Suprapubic skin (tissue), 4 donors: ENCODE measurements around the gene ZNRF3. TPM values are rescaled to one million over a fixed set of nuclear protein-coding genes. Genes with fewer than 3 reads are reported as not detected.

Source experiments
- DNase-seq, 2 donors: peaks; one replicate each; pipeline ENCODE4 v3.0.0-alpha.2; 2019; ENCODE audit warnings: low spot score in 2 of 2
- H3K27ac ChIP-seq: fragments of 200-600 bp; sonication (generic); one replicate; pipeline ENCODE4 v1.5.1; 2019
- H3K27me3 ChIP-seq: fragments of 200-600 bp; sonication (generic); one replicate; pipeline ENCODE4 v1.5.1; 2019
- H3K36me3 ChIP-seq: fragments of 200-600 bp; sonication (generic); one replicate; pipeline ENCODE4 v1.5.1; 2019
- H3K4me1 ChIP-seq: fragments of 200-600 bp; sonication (generic); one replicate; pipeline ENCODE4 v1.5.1; 2019
- H3K4me3 ChIP-seq: fragments of 200-600 bp; sonication (generic); one replicate; pipeline ENCODE4 v1.5.1; 2019; ENCODE audit warnings: mild to moderate bottlenecking
- H3K9me3 ChIP-seq: fragments of 200-600 bp; sonication (generic); one replicate; pipeline ENCODE4 v1.5.1; 2019
- EP300 ChIP-seq: sonication (generic); formaldehyde crosslinking; IDR thresholded peaks from one replicate; pipeline ENCODE4 v1.6.1; 2017; ENCODE audit warnings: antibody characterized with exemption
- POLR2A ChIP-seq, 2 donors: fragments of 450-650 bp; IDR thresholded peaks; one replicate each; pipeline ENCODE4 v1.6.1; 2017; ENCODE audit warnings: antibody characterized with exemption in 2 of 2, mild to moderate bottlenecking in 2 of 2, moderate library complexity in 2 of 2
- POLR2AphosphoS5 ChIP-seq, 3 donors: sonication (generic); formaldehyde crosslinking; IDR thresholded peaks; one replicate each; pipeline ENCODE4 v1.6.1; 2017; ENCODE audit warnings: antibody characterized with exemption in 3 of 3
- WGBS: methylation state at CpG from one replicate; pipeline ENCODE4 v1.1.5; 2018; 5-methylcytosine and 5-hydroxymethylcytosine counted together
- total RNA-seq, 4 donors: library from RNA; depleted of rRNA; stranded (reverse); fragments of >200 nt; gene quantifications; one replicate each; pipeline ENCODE4 v1.1.0, GENCODE V29; 2016
- TF ChIP-seq, protein P1 (sequence below), 2 donors: fragments of 200-600 bp in 1 of 2; fragments of 450-650 bp in 1 of 2; sonication (generic) in 1 of 2; IDR thresholded peaks; one replicate each; pipeline ENCODE4 v1.5.1; 2016 to 2019; ENCODE audit warnings: antibody characterized with exemption in 2 of 2, mild to moderate bottlenecking in 1 of 2, moderate library complexity in 1 of 2

ZNRF3 gene
- total RNA-seq, 4 donors from 2014 or later = 13.3 to 20.7 (median 18.4) TPM

DNA sequence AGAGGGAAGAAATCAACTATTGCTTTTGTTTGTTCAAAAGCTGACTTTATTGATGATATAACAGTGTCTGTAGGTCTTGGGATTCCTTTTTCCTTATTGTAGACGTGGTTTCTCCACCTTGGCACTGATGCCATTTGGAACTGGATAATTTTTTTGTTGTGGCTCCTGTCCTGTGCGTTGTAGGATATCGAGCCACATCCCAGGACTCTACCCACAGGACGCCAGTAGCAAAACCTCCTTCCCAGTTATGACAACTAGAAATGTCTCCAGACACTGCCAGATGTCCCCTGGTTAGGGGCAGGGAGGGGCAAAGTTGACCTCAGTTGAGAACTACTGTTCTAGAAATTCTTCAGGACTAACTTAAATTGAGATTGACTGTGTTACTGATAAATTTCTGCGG is 45.8 kb downstream of the ZNRF3 start:
- DNase-seq = no peak
- Histone ChIP-seq H3K4me3 (no peak overlapping the region), H3K27me3 (no peaks in the 10 kb centered on the region), H3K4me1 (peaks cover 16% of the 10 kb centered on the region), H3K27ac (no peak overlapping the region), H3K36me3 (no peaks in the 10 kb centered on the region), H3K9me3 (no peaks in the 10 kb centered on the region)
- TF ChIP-seq, protein P1, sequence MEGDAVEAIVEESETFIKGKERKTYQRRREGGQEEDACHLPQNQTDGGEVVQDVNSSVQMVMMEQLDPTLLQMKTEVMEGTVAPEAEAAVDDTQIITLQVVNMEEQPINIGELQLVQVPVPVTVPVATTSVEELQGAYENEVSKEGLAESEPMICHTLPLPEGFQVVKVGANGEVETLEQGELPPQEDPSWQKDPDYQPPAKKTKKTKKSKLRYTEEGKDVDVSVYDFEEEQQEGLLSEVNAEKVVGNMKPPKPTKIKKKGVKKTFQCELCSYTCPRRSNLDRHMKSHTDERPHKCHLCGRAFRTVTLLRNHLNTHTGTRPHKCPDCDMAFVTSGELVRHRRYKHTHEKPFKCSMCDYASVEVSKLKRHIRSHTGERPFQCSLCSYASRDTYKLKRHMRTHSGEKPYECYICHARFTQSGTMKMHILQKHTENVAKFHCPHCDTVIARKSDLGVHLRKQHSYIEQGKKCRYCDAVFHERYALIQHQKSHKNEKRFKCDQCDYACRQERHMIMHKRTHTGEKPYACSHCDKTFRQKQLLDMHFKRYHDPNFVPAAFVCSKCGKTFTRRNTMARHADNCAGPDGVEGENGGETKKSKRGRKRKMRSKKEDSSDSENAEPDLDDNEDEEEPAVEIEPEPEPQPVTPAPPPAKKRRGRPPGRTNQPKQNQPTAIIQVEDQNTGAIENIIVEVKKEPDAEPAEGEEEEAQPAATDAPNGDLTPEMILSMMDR (IDR thresholded peaks at IDR 0.05) = no peak
- no peak for TF ChIP-seq POLR2AphosphoS5 (IDR thresholded peaks at IDR 0.05)
- no peak for TF ChIP-seq EP300
- TF ChIP-seq POLR2A (IDR thresholded peaks at IDR 0.05) = no peak
- WGBS = 85% methylated on average over 5 of the region's 5 CpGs

DNA sequence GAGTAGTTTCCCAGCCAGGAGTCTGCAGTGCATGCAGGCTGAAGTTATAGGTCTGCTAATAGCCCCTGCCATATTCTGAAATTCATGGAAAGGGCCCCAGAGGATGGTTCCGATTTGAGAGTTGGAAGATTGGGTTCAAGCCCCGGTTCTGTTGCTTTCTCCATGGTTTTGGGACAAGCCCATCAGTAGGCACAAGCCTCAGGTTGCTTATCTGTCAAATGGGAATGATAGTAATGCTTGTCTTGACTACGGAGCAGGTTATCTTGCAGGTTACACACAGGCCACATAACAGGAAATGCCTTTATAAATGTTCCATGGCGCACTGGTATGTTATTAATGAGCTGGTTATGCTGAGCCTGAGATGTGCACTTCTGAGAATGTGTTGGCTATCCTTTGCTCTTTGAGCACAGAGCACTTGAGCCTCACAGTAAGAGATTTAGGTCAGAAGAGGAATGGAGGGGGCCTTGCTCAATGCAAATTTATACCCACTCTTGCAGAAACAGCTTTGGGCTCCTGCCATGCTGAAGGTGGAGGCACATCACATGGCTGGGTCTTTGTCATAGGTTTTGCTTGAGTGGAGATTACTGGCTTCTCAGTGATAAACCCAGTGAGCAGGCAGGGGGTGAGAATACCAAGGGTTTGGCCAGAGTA is 47.1 kb downstream of the ZNRF3 start:
- Histone ChIP-seq H3K27ac (no peak overlapping the region), H3K9me3 (no peaks in the 10 kb centered on the region), H3K4me3 (no peak overlapping the region), H3K36me3 (no peaks in the 10 kb centered on the region), H3K4me1 (peaks cover 8% of the 10 kb centered on the region), H3K27me3 (no peaks in the 10 kb centered on the region)
- TF ChIP-seq EP300 = no peak
- TF ChIP-seq, protein P1 (IDR thresholded peaks at IDR 0.05) = no peak
- no peak for TF ChIP-seq POLR2AphosphoS5 (IDR thresholded peaks at IDR 0.05)
- no peak for TF ChIP-seq POLR2A (IDR thresholded peaks at IDR 0.05)
- WGBS = 80% methylated on average over 4 of the region's 4 CpGs
- no peak for DNase-seq

DNA sequence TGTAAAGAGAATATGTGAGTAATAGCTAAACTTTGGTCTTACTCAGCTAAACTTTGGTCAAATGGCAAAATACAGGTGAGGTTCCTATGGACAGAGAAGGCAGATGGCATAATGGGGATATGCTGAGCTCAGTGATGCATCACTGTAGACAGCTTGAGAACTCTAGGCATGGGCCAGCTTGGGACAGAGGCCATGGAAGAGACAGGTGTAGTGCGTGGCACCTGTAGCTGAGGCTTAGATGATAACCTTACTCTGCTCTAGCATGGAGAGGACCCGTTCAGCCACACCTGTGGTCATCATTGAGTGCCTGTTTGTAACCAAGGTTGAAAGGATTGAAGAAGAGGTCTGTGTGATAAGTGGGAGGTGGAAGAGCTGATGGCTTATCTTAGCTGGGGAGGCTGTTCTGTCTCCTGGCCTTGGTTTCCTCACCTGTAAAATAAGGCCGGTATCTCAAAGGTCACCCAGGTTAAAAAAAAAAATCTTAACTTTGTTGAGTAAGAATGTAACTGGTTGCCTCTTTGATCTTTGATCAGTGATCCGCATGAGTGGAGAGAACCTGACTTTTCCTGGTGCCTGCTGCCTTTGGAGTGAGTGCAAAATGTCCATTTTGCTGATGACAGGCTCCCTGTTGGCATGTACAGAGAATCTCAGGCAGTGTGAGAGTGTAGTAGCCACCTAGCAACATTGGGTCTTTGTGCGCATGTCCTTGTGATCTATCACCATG is 48.6 kb downstream of the ZNRF3 start:
- Histone ChIP-seq H3K27me3 (no peaks in the 10 kb centered on the region), H3K9me3 (no peaks in the 10 kb centered on the region), H3K36me3 (no peaks in the 10 kb centered on the region), H3K27ac (no peak overlapping the region), H3K4me1 (peaks cover 6% of the 10 kb centered on the region), H3K4me3 (no peak overlapping the region)
- TF ChIP-seq EP300 (no peak), POLR2AphosphoS5 (IDR thresholded peaks at IDR 0.05) (no peak), POLR2A (IDR thresholded peaks at IDR 0.05) (no peak)
- TF ChIP-seq, protein P1 (IDR thresholded peaks at IDR 0.05) = no peak
- no peak for DNase-seq
- 90% methylated on average over 5 of the region's 5 CpGs for WGBS

DNA sequence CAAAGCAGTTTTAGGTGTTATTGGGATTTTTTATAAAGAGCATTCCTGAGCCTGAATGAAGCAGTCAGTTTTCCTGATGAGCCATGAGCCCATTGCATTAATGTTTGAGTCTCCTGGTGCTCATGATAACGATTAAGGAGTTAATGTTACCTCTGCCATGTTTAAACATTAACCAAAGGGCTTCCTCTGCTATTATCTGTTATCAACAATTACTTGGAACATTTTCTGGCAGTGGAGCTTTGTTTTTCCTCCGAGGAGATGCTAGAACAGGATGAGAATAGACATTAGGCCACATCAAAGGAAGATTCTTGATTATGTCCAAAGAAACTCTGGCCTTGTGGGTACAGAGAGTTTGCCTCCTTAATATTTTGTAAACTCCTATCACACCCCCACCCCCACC is 49.9 kb downstream of the ZNRF3 start:
- WGBS = 58% methylated on average over 2 of the region's 2 CpGs
- Histone ChIP-seq H3K36me3 (no peaks in the 10 kb centered on the region), H3K4me1 (peaks cover 6% of the 10 kb centered on the region), H3K9me3 (no peaks in the 10 kb centered on the region), H3K27me3 (no peaks in the 10 kb centered on the region), H3K27ac (no peak overlapping the region), H3K4me3 (no peak overlapping the region)
- no peak for TF ChIP-seq EP300
- TF ChIP-seq POLR2A (IDR thresholded peaks at IDR 0.05) = no peak
- no peak for TF ChIP-seq POLR2AphosphoS5 (IDR thresholded peaks at IDR 0.05)
- TF ChIP-seq, protein P1 (IDR thresholded peaks at IDR 0.05) = no peak
- DNase-seq = no peak

DNA sequence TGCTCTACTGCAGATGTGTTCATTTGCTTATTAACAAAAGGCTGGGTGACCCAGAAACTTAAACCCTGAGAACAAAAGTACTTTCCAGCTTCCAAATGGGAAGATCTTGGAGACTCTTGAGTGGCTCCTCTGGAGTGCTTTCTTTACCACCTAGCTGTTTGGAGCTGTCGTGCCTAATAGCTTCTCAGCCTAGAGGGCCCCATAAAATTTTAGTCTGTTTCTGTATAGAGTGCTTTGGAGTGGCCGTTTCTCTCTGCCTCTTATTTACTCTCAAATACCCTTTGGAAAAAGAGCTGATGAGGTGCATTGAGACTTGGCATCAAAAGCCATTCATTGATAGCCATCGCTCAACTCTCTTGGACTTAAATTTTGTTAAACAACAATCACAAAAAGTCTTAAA is 50.7 kb downstream of the ZNRF3 start:
- H3K4me1 ChIP-seq = peaks cover 6% of the 10 kb centered on the region
- no peak overlapping the region for H3K27ac ChIP-seq
- WGBS = 87% methylated on average over 3 of the region's 3 CpGs
- H3K27me3 ChIP-seq = no peaks in the 10 kb centered on the region
- no peaks in the 10 kb centered on the region for H3K36me3 ChIP-seq
- H3K4me3 ChIP-seq = no peak overlapping the region
- no peaks in the 10 kb centered on the region for H3K9me3 ChIP-seq
- DNase-seq = no peak
- TF ChIP-seq POLR2A (IDR thresholded peaks at IDR 0.05) (no peak), EP300 (no peak), POLR2AphosphoS5 (IDR thresholded peaks at IDR 0.05) (no peak)
- TF ChIP-seq, protein P1 (IDR thresholded peaks at IDR 0.05) = no peak
